ENCODE results near the gene FAM78A.
"Not testable (repeated sequence)": the region's sequence is repeated elsewhere in the genome, so short reads cannot be mapped to it uniquely, and the experiment has no call there.

FAM78A gene

GRCh38 chr9:131236161-131236560 is 40.1 kb downstream of the FAM78A start:
- no peak for DNase-seq

- DNase-seq = no peak
These were observed 40.8 kb downstream of the FAM78A start for GRCh38 chr9:131235480-131235851.

GRCh38 chr9:131234799-131235479 is 41.4 kb downstream of the FAM78A start:
- no peak for DNase-seq

- no peak for DNase-seq
These were observed 42.3 kb downstream of the FAM78A start for GRCh38 chr9:131233995-131234394.

GRCh38 chr9:131233556-131233955 is 42.8 kb downstream of the FAM78A start:
- DNase-seq = no peak

GRCh38 chr9:131228988-131229387 is 47.3 kb downstream of the FAM78A start:
- no peak for DNase-seq

GRCh38 chr9:131227959-131228460 is 48.3 kb downstream of the FAM78A start:
- DNase-seq = no peak

- no peak for DNase-seq
These were observed 49.0 kb downstream of the FAM78A start for GRCh38 chr9:131227112-131227958.

GRCh38 chr9:131226226-131226625 is 50.1 kb downstream of the FAM78A start:
- no peak for DNase-seq

GRCh38 chr9:131222460-131222859 is 53.9 kb downstream of the FAM78A start:
- DNase-seq = no peak

- no peak for DNase-seq
These were observed 55.8 kb downstream of the FAM78A start for GRCh38 chr9:131220485-131220884.

GRCh38 chr9:131218370-131218769 is 57.9 kb downstream of the FAM78A start:
- no peak for DNase-seq

GRCh38 chr9:131217331-131218031 is 58.8 kb downstream of the FAM78A start:
- no peak for DNase-seq

- no peak for DNase-seq
These were observed 59.5 kb downstream of the FAM78A start for GRCh38 chr9:131216806-131217205.

- DNase-seq = no peak
These were observed 61.4 kb downstream of the FAM78A start for GRCh38 chr9:131214876-131215275.

- DNase-seq = no peak
These were observed 61.9 kb downstream of the FAM78A start for GRCh38 chr9:131214286-131214856.

GRCh38 chr9:131211920-131212319 is 64.4 kb downstream of the FAM78A start:
- not testable (repeated sequence) for DNase-seq

Measured in activated CD8-positive, alpha-beta memory T cell treated with anti-CD3 and anti-CD28 coated beads, Interleukin-2, amount 50 U/mL, for 48 hours (primary cell).